CD4-positive, alpha-beta T cell (primary cell): ENCODE data around the gene HORMAD2. TPM values are rescaled to one million over a fixed set of nuclear protein-coding genes. Genes with fewer than 3 reads are reported as not detected.
A peak's percentile ranks its signal among the peaks of the same experiment; 100 is the strongest.

Experiments used
- ATAC-seq: fragments of 200-7000 bp; cut with Tn5 transposase; one replicate; pipeline ENCODE4 v1.10.0; 2022; ENCODE audit warnings: mild to moderate bottlenecking; ENCODE audit not compliant: poor library complexity
- CTCF ChIA-PET: fragments of 350-600 bp; sonication (Branson Sonifier 250); formaldehyde crosslinking; loops from one replicate; lab custom pipeline; 2021; ENCODE audit warnings: antibody characterized with exemption, inconsistent platforms; lab: Charles Lee
- POLR2A ChIA-PET: fragments of 350-600 bp; sonication (Branson Sonifier 250); formaldehyde crosslinking; loops from one replicate; lab custom pipeline; 2021; ENCODE audit warnings: antibody characterized with exemption, inconsistent platforms; lab: Charles Lee
- DNase-seq, 14 experiments: peaks; one replicate each; pipeline ENCODE4 v3.0.0-alpha.2; 2013 to 2020; ENCODE audit warnings: mixed read lengths in 2 of 14
- H3K27ac ChIP-seq, 2 donors: one replicate each; pipeline versions ENCODE4 v1.5.1 to v1.7.0; 2013; ENCODE audit warnings: low read length in 2 of 2, low read depth in 1 of 2, mild to moderate bottlenecking in 1 of 2
- H3K27me3 ChIP-seq, 2 experiments: 1 replicate in 1 of 2; 2 replicates in 1 of 2; pipeline versions ENCODE4 v1.6.1 to v1.7.0; 2013; ENCODE audit warnings: low read length in 2 of 2, control low read depth in 1 of 2, mild to moderate bottlenecking in 1 of 2, moderate library complexity in 1 of 2; ENCODE audit not compliant: insufficient read depth in 2 of 2, control insufficient read depth in 1 of 2
- H3K36me3 ChIP-seq: one replicate; pipeline ENCODE4 v1.6.1; 2013; ENCODE audit warnings: low read length, control low read depth; ENCODE audit not compliant: insufficient read depth
- H3K4me1 ChIP-seq: one replicate; pipeline ENCODE4 v1.6.1; 2013; ENCODE audit warnings: low read length, control low read depth; ENCODE audit not compliant: insufficient read depth
- H3K4me3 ChIP-seq: one replicate; pipeline ENCODE4 v1.5.1; 2013; ENCODE audit warnings: mild to moderate bottlenecking, low read length, moderate library complexity
- H3K9me3 ChIP-seq, 2 experiments: 1 replicate in 1 of 2; 2 replicates in 1 of 2; pipeline versions ENCODE4 v1.6.1 to v1.7.0; 2013; ENCODE audit warnings: low read length in 2 of 2, mild to moderate bottlenecking in 2 of 2, control low read depth in 1 of 2, moderate library complexity in 1 of 2; ENCODE audit not compliant: control insufficient read depth in 1 of 2, insufficient read depth in 1 of 2
- H3K27ac Mint-ChIP-seq: one replicate; pipeline ENCODE4 v1.8.0; 2020; ENCODE audit warnings: mixed read lengths
- H3K27me3 Mint-ChIP-seq: one replicate; pipeline ENCODE4 v1.8.0; 2021; ENCODE audit warnings: mixed read lengths
- H3K36me3 Mint-ChIP-seq: one replicate; pipeline ENCODE4 v1.8.0; 2021; ENCODE audit warnings: low read depth, mixed read lengths
- H3K4me1 Mint-ChIP-seq: one replicate; pipeline ENCODE4 v1.8.0; 2021; ENCODE audit warnings: low read depth, mixed read lengths
- H3K4me3 Mint-ChIP-seq: one replicate; pipeline ENCODE4 v1.8.0; 2020; ENCODE audit warnings: mild to moderate bottlenecking, mixed read lengths
- H3K9me3 Mint-ChIP-seq: one replicate; pipeline ENCODE4 v1.8.0; 2020; ENCODE audit warnings: mixed read lengths
- intact Hi-C, 2 experiments: fragments of 100-400 bp; cut with DNase I in 1 of 2; cut with micrococcal nuclease in 1 of 2; formaldehyde crosslinking; loops; one replicate each; pipeline versions ENCODE4 v1.15.1 to v1.9.0; 2023 to 2025; cut with DNase I, micrococcal nuclease
- total RNA-seq, 174 experiments: library from RNA in 2 of 174; stranded (reverse) in 2 of 174; gene quantifications; one replicate each; pipeline ENCODE4 v1.2.3 and lab custom pipeline; 2021 to 2026
- TF ChIP-seq, protein P1 (sequence below): fragments of 200-600 bp; IDR thresholded peaks from one replicate; pipeline ENCODE4 v1.8.0; 2022; ENCODE audit warnings: antibody characterized with exemption, mild to moderate bottlenecking

Gene HORMAD2
- total RNA-seq, 2 experiments from 2014 or later: not detected

DNA sequence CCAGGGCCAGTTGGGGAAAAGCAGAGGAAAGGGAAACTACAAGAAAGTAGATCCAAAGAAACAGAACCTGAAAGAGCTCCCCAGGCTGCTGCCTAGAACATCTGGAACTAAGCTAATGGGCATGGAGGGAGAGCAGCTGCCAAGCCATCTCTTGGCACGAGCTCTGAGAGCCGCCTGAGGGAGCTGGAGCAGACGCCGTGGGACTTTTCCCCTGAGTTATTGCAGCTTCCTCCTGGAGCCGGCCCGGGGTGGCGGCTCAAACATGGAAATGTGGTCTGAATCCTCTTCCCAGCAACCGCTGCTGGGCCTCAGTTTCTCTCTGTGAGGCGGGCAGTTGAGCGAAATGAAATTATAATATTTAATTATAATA, 124.5 kb downstream of the HORMAD2 start:
- ChIA-PET POLR2A (no interaction called here), CTCF (no interaction called here)
- TF ChIP-seq, protein P1, sequence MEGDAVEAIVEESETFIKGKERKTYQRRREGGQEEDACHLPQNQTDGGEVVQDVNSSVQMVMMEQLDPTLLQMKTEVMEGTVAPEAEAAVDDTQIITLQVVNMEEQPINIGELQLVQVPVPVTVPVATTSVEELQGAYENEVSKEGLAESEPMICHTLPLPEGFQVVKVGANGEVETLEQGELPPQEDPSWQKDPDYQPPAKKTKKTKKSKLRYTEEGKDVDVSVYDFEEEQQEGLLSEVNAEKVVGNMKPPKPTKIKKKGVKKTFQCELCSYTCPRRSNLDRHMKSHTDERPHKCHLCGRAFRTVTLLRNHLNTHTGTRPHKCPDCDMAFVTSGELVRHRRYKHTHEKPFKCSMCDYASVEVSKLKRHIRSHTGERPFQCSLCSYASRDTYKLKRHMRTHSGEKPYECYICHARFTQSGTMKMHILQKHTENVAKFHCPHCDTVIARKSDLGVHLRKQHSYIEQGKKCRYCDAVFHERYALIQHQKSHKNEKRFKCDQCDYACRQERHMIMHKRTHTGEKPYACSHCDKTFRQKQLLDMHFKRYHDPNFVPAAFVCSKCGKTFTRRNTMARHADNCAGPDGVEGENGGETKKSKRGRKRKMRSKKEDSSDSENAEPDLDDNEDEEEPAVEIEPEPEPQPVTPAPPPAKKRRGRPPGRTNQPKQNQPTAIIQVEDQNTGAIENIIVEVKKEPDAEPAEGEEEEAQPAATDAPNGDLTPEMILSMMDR: no peak
- Histone ChIP-seq H3K27me3 (no peaks in the 10 kb centered on the region), H3K4me3 (no peak overlapping the region), H3K27ac (no peak overlapping the region), H3K4me1 (no peaks in the 10 kb centered on the region), H3K36me3 (no peaks in the 10 kb centered on the region), H3K9me3 (no peaks in the 10 kb centered on the region)
- H3K4me1 Mint-ChIP-seq: no peaks in the 10 kb centered on the region
- no peak overlapping the region for H3K27ac Mint-ChIP-seq
- no peak for ATAC-seq
- H3K4me3 Mint-ChIP-seq: no peak overlapping the region
- no peaks in the 10 kb centered on the region for H3K36me3 Mint-ChIP-seq
- no peaks in the 10 kb centered on the region for H3K27me3 Mint-ChIP-seq
- no peaks in the 10 kb centered on the region for H3K9me3 Mint-ChIP-seq
- intact Hi-C loops: no loop called here
- no peak for DNase-seq

DNA sequence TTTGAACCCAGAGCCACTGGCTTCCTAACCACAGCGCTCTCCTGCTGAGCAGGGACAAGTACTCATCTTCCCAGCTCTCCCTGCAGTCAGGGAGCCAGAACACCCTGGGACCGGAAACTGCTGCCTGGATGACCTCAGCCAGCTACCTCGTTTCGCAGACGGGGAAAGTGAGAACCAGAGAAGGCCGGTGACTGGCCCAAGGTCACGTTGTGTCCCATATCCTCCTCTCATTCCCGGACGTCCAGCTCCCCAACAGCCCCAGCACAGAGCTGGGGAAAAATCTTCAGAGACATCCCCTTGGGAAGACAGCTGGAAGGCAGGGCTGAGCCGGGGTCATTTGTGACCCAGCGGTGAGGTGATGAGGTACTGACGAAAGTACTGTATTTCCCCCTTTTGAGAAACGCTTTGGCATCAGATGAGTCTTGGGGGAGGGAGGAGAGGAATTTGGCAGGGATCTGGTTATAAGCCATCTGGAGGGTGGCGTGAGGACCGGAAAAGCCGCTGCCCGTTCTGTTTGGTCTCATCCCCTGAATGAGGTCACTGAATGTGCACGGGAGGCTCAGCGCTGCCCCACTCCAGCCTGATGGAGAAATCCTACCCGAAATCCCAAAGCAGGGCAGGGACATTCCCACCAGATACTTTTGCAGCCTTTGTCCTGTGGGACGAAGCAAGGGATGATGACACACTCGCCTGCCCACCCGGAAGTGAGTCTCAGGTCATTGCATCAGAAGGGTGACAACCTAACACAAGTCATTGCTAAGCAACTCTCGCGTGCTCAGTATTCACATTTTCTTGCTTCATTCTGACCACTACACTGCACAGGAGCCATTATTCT, 125.2 kb downstream of the HORMAD2 start:
- Histone ChIP-seq H3K36me3 (no peaks in the 10 kb centered on the region), H3K9me3 (no peaks in the 10 kb centered on the region), H3K27me3 (no peaks in the 10 kb centered on the region), H3K4me1 (no peaks in the 10 kb centered on the region), H3K27ac (no peak overlapping the region), H3K4me3 (no peak overlapping the region)
- ChIA-PET CTCF (no interaction called here), POLR2A (no interaction called here)
- TF ChIP-seq, protein P1: no peak
- intact Hi-C loops: no loop called here
- ATAC-seq: no peak
- Mint-ChIP-seq H3K9me3 (no peaks in the 10 kb centered on the region), H3K27ac (no peak overlapping the region), H3K36me3 (no peaks in the 10 kb centered on the region), H3K27me3 (no peaks in the 10 kb centered on the region), H3K4me1 (no peaks in the 10 kb centered on the region), H3K4me3 (no peak overlapping the region)
- DNase-seq: peak in 2 of 14 experiments; percentile 49 to 58

DNA sequence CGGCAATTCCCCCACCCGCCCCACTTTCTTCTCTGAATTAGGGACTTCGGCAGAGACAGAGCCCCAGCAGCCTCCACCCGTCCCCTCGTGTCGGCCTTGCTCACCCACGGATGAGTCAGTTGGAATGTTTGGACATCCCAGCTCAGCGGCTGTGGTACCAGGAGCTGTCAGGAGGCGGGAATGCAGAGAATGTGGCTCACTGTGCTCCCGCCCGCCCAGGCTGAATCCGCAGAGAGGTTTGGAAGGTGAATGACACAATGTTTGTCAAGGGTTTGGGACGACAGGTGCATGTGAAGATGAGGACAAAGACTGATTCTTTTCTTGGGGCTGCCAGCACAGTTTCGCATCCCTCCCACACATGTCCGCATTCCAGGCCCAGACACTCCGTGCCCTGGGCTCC, 126.7 kb downstream of the HORMAD2 start:
- intact Hi-C loops: no loop called here
- H3K27ac ChIP-seq: no peak overlapping the region
- TF ChIP-seq, protein P1: no peak
- CTCF ChIA-PET: no interaction called here
- H3K9me3 Mint-ChIP-seq: no peaks in the 10 kb centered on the region
- H3K4me3 ChIP-seq: no peak overlapping the region
- H3K27me3 Mint-ChIP-seq: no peaks in the 10 kb centered on the region
- no peaks in the 10 kb centered on the region for H3K36me3 Mint-ChIP-seq
- H3K4me1 Mint-ChIP-seq: peaks cover 4% of the 10 kb centered on the region
- no peaks in the 10 kb centered on the region for H3K27me3 ChIP-seq
- ATAC-seq (no peak), DNase-seq (no peak)
- H3K9me3 ChIP-seq: no peaks in the 10 kb centered on the region
- H3K36me3 ChIP-seq: no peaks in the 10 kb centered on the region
- POLR2A ChIA-PET: no interaction called here
- H3K4me3 Mint-ChIP-seq: no peak overlapping the region
- no peaks in the 10 kb centered on the region for H3K4me1 ChIP-seq
- H3K27ac Mint-ChIP-seq: no peak overlapping the region
